ENCODE results near the gene PHPT1.

PHPT1 gene

DNA sequence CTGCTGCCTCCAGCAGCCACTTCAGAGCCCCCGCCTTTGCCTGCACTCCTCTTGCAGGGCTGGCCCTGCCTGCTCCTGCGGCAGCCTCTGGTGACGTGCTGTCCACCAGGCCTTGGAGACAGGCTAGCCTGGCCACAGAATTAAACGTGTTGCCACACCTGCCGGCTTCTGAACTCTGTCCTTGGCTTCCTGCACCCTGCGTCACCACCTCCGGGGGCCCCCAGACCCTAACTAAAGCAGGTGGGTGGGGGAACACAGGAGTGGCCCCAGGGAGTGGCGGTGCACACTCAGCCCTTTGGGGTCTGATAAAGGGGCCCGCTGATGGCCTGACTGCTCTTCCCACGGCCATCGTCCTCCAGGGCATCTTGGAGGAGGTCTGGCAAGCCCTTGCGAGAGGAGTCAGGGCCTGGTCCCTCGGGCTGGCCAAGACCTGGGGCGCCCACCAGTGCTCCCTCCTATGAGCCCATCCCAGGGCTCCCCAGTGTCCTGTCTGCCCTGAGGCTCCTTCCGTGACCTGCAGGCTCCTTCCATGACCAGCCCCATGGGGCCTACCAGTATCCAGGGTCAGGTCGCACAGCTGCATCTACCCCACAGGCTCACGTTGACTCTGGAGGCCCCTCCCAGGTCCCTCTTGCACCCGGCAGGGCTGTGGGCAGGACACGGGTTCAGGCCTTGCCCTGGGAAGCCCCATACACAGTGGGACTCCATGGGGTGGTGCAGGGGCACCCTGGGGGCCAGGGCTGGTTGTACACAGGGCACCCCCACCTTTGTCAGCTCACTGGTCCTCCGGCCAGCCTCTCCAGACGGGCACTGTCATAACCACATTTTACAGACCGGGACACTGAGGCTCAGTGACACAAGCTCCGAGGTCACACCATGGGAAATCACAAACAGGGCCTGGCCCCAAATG, 1.9 kb downstream of the PHPT1 start:
- DNase-seq (ENCODE audit: insufficient read length, low spot score) (no peak), FAIRE-seq (no peak)
- TF ChIP-seq, protein P1, sequence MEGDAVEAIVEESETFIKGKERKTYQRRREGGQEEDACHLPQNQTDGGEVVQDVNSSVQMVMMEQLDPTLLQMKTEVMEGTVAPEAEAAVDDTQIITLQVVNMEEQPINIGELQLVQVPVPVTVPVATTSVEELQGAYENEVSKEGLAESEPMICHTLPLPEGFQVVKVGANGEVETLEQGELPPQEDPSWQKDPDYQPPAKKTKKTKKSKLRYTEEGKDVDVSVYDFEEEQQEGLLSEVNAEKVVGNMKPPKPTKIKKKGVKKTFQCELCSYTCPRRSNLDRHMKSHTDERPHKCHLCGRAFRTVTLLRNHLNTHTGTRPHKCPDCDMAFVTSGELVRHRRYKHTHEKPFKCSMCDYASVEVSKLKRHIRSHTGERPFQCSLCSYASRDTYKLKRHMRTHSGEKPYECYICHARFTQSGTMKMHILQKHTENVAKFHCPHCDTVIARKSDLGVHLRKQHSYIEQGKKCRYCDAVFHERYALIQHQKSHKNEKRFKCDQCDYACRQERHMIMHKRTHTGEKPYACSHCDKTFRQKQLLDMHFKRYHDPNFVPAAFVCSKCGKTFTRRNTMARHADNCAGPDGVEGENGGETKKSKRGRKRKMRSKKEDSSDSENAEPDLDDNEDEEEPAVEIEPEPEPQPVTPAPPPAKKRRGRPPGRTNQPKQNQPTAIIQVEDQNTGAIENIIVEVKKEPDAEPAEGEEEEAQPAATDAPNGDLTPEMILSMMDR (IDR thresholded peaks at IDR 0.05; ENCODE audit: insufficient read depth, missing control alignments), result no peak

DNA sequence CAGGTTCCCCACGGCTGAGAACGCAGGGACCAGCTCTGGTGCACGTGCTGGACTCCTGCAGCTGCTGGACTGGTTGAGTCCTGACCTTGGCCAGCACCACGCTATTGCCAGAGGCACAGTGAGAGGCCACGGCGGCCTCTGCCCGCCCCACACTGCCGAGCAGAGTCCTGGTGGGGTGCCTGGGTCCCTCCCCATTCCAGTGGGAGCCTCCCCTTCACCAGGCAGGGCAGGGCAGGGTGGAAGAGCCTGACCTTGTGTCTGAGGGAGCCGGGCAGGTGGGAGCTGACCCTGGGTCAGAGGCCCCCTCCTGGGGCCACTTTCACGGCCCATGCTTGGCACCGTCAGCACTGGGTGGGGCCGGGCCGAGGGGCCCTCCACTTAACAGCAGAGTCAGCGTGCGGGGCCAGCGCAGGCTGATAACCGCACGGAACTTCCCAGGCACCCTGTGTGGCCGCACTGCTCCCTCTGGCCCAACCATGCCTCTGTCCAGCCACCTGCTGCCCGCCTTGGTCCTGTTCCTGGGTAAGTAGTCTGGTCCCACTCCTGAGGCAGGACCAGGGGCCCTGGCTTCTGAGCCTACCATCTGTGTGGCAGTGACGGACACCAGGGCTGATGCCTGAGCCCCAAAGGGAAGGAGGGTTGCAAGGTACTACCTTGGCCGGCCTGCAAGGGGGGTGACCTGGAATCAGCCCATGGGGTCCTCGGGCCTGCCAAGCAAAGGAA, 2.9 kb downstream of the PHPT1 start, which contains the start of gene MAMDC4:
MAMDC4 (plus strand) TSS at position 406 of the 723 bp plus-strand sequence; CDS start at position 477, 71 bp downstream.
- DNase-seq (ENCODE audit: insufficient read length, low spot score), result no peak
- FAIRE-seq, result no peak
- TF ChIP-seq, protein P1 (IDR thresholded peaks at IDR 0.05; ENCODE audit: insufficient read depth, missing control alignments), result no peak

DNA sequence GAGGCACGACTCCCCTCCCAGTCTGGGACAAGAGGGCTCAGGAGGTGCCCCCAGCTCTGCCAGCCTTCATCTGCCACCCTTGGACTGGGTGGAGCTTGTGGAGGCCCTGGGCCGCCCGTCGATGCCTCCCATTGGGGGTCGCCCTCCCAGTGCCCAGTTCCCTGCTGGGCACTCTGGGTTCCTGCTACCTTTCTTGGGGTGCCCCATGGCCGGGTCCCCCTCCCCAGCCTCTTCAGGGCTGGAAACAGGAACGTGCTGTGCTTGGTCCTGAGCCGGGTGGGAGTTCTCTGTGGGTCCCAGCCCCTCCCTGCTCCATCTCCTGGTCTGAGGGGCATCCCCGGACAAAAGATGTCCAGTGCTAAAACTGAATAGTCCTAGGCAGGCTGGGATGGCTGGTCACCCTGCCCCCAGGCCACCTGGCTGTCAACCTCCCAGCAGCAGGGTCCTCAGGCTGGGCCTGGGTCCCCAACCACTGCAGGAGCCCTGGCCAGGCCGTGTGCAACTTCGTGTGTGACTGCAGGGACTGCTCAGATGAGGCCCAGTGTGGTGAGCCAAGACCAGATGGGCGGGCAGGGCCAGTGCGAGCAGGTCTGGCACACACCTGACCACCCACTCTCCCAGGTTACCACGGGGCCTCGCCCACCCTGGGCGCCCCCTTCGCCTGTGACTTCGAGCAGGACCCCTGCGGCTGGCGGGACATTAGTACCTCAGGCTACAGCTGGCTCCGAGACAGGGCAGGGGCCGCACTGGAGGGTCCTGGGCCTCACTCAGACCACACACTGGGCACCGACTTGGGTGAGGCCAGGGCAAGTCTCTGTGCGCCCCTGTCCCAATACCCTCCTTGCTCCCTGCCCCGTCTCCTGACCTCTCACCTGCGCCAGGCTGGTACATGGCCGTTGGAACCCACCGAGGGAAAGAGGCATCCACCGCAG, 3.7 kb downstream of the PHPT1 start:
- FAIRE-seq (no peak), DNase-seq (ENCODE audit: insufficient read length, low spot score) (no peak)
- TF ChIP-seq, protein P1 (IDR thresholded peaks at IDR 0.05; ENCODE audit: insufficient read depth, missing control alignments), result no peak

DNA sequence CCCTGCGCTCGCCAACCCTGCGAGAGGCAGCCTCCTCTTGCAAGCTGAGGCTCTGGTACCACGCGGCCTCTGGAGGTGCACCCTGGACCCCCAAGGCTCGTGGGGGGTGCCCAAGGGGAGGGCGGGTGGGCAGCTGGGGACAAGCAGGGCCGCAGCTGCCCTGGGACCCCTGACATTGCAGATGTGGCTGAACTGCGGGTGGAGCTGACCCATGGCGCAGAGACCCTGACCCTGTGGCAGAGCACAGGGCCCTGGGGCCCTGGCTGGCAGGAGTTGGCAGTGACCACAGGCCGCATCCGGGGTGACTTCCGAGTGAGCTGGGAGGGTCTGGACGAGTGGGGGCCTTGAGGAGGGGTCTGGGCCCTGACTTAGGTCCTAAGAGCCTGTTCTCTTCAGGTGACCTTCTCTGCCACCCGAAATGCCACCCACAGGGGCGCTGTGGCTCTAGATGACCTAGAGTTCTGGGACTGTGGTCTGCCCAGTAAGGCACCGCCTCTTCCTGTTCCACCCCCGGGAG, 4.4 kb downstream of the PHPT1 start:
- FAIRE-seq, result no peak
- TF ChIP-seq, protein P1 (IDR thresholded peaks at IDR 0.05; ENCODE audit: insufficient read depth, missing control alignments), result no peak
- DNase-seq (ENCODE audit: insufficient read length, low spot score), result no peak

DNA sequence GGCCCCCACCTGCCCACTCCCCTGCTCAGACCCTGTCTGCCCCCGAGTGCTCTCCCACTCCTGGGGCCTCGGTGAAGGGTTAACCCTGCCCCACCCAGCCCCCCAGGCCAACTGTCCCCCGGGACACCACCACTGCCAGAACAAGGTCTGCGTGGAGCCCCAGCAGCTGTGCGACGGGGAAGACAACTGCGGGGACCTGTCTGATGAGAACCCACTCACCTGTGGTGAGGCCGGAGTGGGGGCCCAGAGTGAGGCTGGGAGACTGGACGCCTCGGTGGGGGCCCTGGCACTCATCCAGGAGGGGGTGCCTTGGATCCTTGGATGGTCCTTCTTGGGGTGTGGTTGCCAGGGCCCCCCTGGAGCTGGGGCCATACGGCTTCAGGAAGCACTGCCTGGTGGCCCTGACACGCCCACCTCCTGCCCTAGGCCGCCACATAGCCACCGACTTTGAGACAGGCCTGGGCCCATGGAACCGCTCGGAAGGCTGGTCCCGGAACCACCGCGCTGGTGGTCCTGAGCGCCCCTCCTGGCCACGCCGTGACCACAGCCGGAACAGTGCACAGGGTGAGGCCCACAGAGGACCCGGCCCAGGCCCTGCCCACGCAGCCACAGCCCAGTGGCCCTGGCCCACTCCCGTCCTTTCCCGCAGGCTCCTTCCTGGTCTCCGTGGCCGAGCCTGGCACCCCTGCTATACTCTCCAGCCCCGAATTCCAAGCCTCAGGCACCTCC, 5.1 kb downstream of the PHPT1 start:
- DNase-seq (ENCODE audit: insufficient read length, low spot score) (no peak), FAIRE-seq (no peak)
- TF ChIP-seq, protein P1 (IDR thresholded peaks at IDR 0.05; ENCODE audit: insufficient read depth, missing control alignments), result no peak

DNA sequence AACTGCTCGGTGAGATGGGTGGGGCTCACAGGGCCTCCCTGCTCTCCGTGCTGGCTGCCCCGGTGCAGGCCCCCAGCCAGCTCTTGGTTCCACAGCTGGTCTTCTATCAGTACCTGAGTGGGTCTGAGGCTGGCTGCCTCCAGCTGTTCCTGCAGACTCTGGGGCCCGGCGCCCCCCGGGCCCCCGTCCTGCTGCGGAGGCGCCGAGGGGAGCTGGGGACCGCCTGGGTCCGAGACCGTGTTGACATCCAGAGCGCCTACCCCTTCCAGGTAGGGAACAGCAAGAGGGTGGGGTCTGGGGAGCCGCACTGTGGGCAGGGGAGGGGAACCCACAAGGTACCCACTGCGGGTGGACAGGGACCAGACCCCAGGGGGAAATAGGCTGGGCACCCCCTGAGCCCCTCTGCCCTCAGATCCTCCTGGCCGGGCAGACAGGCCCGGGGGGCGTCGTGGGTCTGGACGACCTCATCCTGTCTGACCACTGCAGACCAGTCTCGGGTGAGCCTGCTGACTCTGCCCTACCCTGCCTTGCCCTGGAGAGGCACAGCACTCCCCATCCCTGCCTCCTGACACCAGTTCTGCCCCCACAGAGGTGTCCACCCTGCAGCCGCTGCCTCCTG, 5.7 kb downstream of the PHPT1 start:
- TF ChIP-seq, protein P1 (IDR thresholded peaks at IDR 0.05; ENCODE audit: insufficient read depth, missing control alignments), result no peak
- no peak for FAIRE-seq
- no peak for DNase-seq (ENCODE audit: insufficient read length, low spot score)

Measured in D721Med (cell line).